WERI-Rb-1 (cell line): ENCODE data around the gene PPP1CC.

Experiments
- DNase-seq: peaks from one replicate; pipeline ENCODE4 v3.0.0-alpha.2; 2020
- H3K27ac ChIP-seq: fragments of 250-450 bp; sonication (Bioruptor Pico); 2 replicates; pipeline ENCODE4 v1.5.1; 2020; ENCODE audit warnings: mild to moderate bottlenecking, moderate library complexity
- H3K27me3 ChIP-seq: fragments of 250-450 bp; sonication (Bioruptor Pico); 2 replicates; pipeline ENCODE4 v1.5.1; 2021; ENCODE audit warnings: mild to moderate bottlenecking, low read depth, moderate library complexity; ENCODE audit not compliant: insufficient read depth, severe bottlenecking
- H3K36me3 ChIP-seq: fragments of 250-450 bp; sonication (Bioruptor Pico); 2 replicates; pipeline ENCODE4 v1.5.1; 2020; ENCODE audit warnings: mild to moderate bottlenecking, moderate library complexity
- H3K4me3 ChIP-seq: 2 replicates; pipeline ENCODE4 v1.5.1; 2011; ENCODE audit warnings: low read depth, mild to moderate bottlenecking, control low read depth, low read length
- H3K9me3 ChIP-seq: fragments of 250-450 bp; sonication (Bioruptor Pico); 2 replicates; pipeline ENCODE4 v1.5.1; 2021; ENCODE audit warnings: mild to moderate bottlenecking, moderate library complexity; ENCODE audit not compliant: severe bottlenecking
- CTCF ChIP-seq: IDR thresholded peaks from 2 replicates; pipeline ENCODE4 v1.5.1; 2011; ENCODE audit warnings: low read depth, mild to moderate bottlenecking, control low read depth, inconsistent platforms, low read length

PPP1CC gene

GRCh38 chr12:110680032-110680431 lies 62.7 kb downstream of the PPP1CC start:
- Histone ChIP-seq H3K9me3 (peaks cover under 1% of the 10 kb centered on the region), H3K36me3 (no peaks in the 10 kb centered on the region), H3K4me3 (no peak overlapping the region), H3K27me3 (no peaks in the 10 kb centered on the region), H3K27ac (no peak overlapping the region)
- TF ChIP-seq CTCF = no peak
- no peak for DNase-seq

GRCh38 chr12:110679201-110679600 lies 63.5 kb downstream of the PPP1CC start:
- DNase-seq = no peak

GRCh38 chr12:110677982-110678381 lies 64.7 kb downstream of the PPP1CC start:
- DNase-seq = no peak
- no peaks in the 10 kb centered on the region for H3K27me3 ChIP-seq
- H3K36me3 ChIP-seq = no peaks in the 10 kb centered on the region
- no peak overlapping the region for H3K27ac ChIP-seq
- H3K4me3 ChIP-seq = no peak overlapping the region
- no peaks in the 10 kb centered on the region for H3K9me3 ChIP-seq
- no peak for TF ChIP-seq CTCF

More at GRCh38 chr12:110679201-110679600, 63.5 kb downstream of the PPP1CC start:
- no peak overlapping the region for H3K4me3 ChIP-seq
- no peaks in the 10 kb centered on the region for H3K9me3 ChIP-seq
- TF ChIP-seq CTCF = no peak
- no peak overlapping the region for H3K27ac ChIP-seq
- H3K27me3 ChIP-seq = no peaks in the 10 kb centered on the region
- H3K36me3 ChIP-seq = no peaks in the 10 kb centered on the region

- TF ChIP-seq CTCF = no peak
- Histone ChIP-seq H3K27ac (no peak overlapping the region), H3K36me3 (no peaks in the 10 kb centered on the region), H3K9me3 (no peaks in the 10 kb centered on the region), H3K27me3 (no peaks in the 10 kb centered on the region), H3K4me3 (no peak overlapping the region)
- no peak for DNase-seq
These were observed 65.3 kb downstream of the PPP1CC start for GRCh38 chr12:110677206-110677911.

GRCh38 chr12:110676171-110676570 lies 66.5 kb downstream of the PPP1CC start:
- Histone ChIP-seq H3K27me3 (no peaks in the 10 kb centered on the region), H3K36me3 (no peaks in the 10 kb centered on the region), H3K27ac (no peak overlapping the region), H3K9me3 (no peaks in the 10 kb centered on the region), H3K4me3 (no peak overlapping the region)
- no peak for DNase-seq
- TF ChIP-seq CTCF = no peak
